HG03439 (cell line): ENCODE measurements around the gene BCO2.
"Not testable (repeated sequence)": the region's sequence is repeated elsewhere in the genome, so short reads cannot be mapped to it uniquely, and the experiment has no call there.

Experiments
- ATAC-seq: cut with Tn5 transposase; IDR thresholded peaks from one replicate; pipeline ENCODE4 v1.9.1; 2021; ENCODE audit warnings: mild to moderate bottlenecking, moderate library complexity; ENCODE audit not compliant: unreplicated experiment

Gene BCO2

GRCh38 chr11:112166562-112166961, 8.8 kb upstream of the BCO2 start:
- ATAC-seq: no peak

GRCh38 chr11:112167145-112167544, 8.2 kb upstream of the BCO2 start, which contains the start of gene TEX12:
Gene TEX12, plus strand, starts transcription at chr11:112167372. Its CDS starts 1,897 bp downstream, at chr11:112169269.
- ATAC-seq: no peak

- no peak for ATAC-seq
Observed at GRCh38 chr11:112172362-112172994, 2.8 kb upstream of the BCO2 start.

DNA sequence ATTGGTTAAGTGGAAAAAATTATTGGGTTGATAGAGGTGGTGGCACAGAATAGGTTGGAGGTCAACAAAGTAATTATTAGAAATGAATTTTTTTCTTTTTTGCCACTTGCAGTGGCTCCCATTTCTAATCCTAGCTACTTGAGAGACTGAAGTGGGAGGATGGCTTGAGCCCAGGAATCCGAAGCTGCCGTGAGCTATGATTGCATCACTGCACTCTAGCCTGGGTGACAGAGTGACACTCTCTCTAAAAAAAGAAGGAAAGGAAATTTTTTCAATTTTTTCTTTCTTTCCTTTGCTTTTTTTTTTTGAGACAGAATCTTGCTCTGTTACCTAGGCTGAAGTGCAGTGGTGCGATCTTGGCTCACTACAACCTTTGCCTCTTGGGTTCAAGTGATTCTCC, 2.2 kb upstream of the BCO2 start:
- no peak for ATAC-seq

- no peak for ATAC-seq
Observed at GRCh38 chr11:112175599-112175952, 264 bp downstream of the BCO2 start.

- no peak for ATAC-seq
Observed at GRCh38 chr11:112176077-112176476, 765 bp downstream of the BCO2 start.

- no peak for ATAC-seq
Observed at GRCh38 chr11:112177589-112177988, 2.3 kb downstream of the BCO2 start.

DNA sequence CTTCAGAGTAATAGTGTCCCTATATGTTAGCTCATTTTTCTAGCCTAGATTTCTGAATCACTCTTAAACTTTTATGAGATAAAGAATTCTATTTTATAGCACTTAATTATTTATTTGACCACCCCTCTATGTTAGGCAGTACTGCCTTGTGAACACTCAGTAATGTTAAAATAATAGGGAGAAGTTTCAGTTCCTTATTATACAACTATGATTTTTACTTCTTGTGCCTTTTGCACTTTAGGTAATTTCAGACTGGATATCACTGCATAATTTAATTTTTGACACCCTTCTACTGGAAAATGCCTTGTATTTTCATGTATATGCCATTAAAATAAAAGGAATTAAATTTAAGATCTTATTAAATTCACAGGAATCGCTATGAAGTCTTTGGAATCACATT, 3.1 kb downstream of the BCO2 start:
- no peak for ATAC-seq

DNA sequence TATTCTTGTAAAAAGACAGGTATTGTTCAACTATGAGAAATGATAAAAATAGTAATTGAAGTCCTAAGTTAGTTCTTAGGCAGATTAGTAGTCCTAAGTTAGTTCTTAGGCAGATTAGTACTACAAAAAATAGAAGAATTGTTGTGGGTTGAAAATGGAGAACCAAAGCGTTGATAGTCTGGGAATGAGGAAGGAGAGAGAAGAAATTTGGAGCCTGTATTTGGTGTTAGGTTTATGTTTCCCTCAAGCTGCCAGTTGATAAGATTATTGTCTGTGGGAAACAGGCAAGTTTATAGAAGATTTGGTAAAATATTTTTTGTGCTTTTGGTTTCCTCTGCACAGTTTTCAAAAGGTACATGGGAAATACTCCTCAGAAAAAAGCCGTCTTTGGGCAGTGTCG, 3.6 kb downstream of the BCO2 start:
- no peak for ATAC-seq

GRCh38 chr11:112179601-112180000, 4.3 kb downstream of the BCO2 start:
- ATAC-seq: no peak

GRCh38 chr11:112182867-112183266, 7.6 kb downstream of the BCO2 start:
- no peak for ATAC-seq

DNA sequence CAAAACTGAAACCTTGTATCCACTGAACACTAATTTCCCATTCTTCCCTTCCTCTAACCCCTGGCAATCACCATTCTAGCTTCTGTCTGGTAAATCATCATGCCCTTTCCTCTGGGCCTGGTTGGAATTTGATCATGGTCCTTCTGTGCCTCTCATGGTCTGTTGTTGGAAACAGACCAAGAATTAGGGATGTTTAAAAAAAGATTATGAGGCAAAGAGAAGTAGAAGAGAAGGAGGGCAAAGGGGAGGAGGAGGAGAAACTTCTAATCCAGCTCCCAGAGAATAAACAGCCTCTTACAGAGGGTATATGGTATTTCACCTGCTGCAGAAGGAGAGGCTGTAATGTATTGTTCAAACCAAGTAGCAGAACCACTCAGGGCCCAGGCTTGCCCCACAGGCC, 10.6 kb downstream of the BCO2 start:
- no peak for ATAC-seq

GRCh38 chr11:112186304-112186703, 11.0 kb downstream of the BCO2 start:
- ATAC-seq: no peak

DNA sequence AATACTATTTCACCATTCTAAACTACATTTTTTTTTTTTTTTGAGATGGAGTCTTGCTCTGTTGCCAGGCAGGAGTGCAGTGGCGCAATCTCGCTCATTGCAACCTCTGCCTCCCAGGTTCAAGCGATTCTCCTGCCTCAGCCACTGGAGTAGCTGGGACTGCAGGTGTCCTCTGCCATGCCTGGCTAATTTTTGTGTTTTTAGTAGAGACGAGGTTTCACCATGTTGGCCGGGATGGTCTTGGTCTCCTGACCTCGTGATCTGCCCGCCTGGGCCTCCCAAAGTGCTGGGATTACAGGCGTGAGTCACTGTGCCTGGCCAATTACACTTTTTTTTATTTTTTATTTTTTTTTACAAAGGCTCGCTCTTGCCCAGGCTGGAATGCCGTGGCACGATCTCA, 19.8 kb downstream of the BCO2 start:
- ATAC-seq: not testable (repeated sequence)

- no peak for ATAC-seq
Observed at GRCh38 chr11:112195951-112196351, 20.6 kb downstream of the BCO2 start.

GRCh38 chr11:112196519-112197087, 21.3 kb downstream of the BCO2 start:
- no peak for ATAC-seq

GRCh38 chr11:112199101-112199500, 23.8 kb downstream of the BCO2 start:
- ATAC-seq: not testable (repeated sequence)

DNA sequence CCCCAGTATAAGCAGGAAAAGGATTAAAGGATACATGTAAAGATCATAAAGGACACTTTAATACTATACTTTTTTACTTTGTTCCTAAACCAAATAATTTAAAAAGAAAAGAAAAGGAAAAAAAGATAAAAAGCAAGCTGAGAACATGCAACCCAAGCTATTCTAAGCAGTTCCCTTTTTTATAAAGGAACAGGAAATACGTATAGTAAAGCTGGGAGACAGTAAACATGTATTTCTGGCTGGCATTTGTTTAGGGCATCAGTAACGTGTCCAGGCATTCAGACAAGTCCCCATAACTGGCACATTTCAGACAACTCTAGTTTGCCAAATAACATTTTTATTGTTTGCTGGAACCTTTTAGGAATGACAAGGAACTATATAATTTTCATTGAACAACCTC, 24.9 kb downstream of the BCO2 start:
- no peak for ATAC-seq

GRCh38 chr11:112206071-112206470, 30.8 kb downstream of the BCO2 start:
- ATAC-seq: no peak

GRCh38 chr11:112210890-112211289, 35.6 kb downstream of the BCO2 start:
- ATAC-seq: no peak

DNA sequence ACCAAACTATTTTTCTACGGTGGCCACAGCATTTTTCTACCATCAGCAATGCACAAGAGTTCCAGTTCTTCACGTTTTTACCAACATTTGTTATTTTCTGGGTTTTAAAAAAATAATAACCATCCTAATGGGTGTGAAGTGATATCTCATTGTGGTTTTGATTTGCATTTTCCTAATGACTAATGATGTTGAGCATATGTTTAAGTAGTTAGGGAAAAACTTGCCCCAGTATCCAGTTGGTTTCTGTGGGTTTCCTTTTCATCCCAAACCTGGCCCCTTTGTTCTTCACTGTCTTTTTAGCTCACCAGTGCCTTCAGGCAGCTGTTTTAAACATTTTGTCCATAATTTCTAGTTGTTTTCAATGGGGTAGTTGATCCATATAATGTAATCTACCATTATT, 36.2 kb downstream of the BCO2 start:
- ATAC-seq: no peak

- no peak for ATAC-seq
Observed at GRCh38 chr11:112212290-112212689, 37.0 kb downstream of the BCO2 start.

GRCh38 chr11:112212710-112213109, 37.4 kb downstream of the BCO2 start:
- ATAC-seq: no peak
